Measurements from ENCODE around the gene SULT1B1. TPM values are rescaled to one million over a fixed set of nuclear protein-coding genes. Genes with fewer than 3 reads are reported as not detected.

The SULT1B1 gene
- total RNA-seq, 1 experiment from 2014 or later, result not detected

GRCh38 chr4:69716654-69717053 is 43.8 kb downstream of the SULT1B1 start:
- in situ Hi-C loops (cut with HindIII; ENCODE audit: low pct_unique_long_range_greater_than_20kb, low sequenced_read_pairs), result no loop called here
- DNase-seq (ENCODE audit: low read depth), result no peak

GRCh38 chr4:69714086-69714485 is 46.3 kb downstream of the SULT1B1 start:
- in situ Hi-C loops (cut with HindIII; ENCODE audit: low pct_unique_long_range_greater_than_20kb, low sequenced_read_pairs), result no loop called here
- DNase-seq (ENCODE audit: low read depth), result peak; percentile 54

- DNase-seq (ENCODE audit: low read depth), result peak; percentile 36
- in situ Hi-C loops (cut with HindIII; ENCODE audit: low pct_unique_long_range_greater_than_20kb, low sequenced_read_pairs), result no loop called here
Observed at GRCh38 chr4:69713593-69713992, 46.8 kb downstream of the SULT1B1 start.

- no peak for DNase-seq (ENCODE audit: low read depth)
- in situ Hi-C loops (cut with HindIII; ENCODE audit: low pct_unique_long_range_greater_than_20kb, low sequenced_read_pairs), result no loop called here
Observed at GRCh38 chr4:69710580-69710979, 49.8 kb downstream of the SULT1B1 start.

GRCh38 chr4:69708211-69708610 is 52.2 kb downstream of the SULT1B1 start:
- in situ Hi-C loops (cut with HindIII; ENCODE audit: low pct_unique_long_range_greater_than_20kb, low sequenced_read_pairs), result no loop called here

GRCh38 chr4:69707807-69708206 is 52.6 kb downstream of the SULT1B1 start:
- in situ Hi-C loops (cut with HindIII; ENCODE audit: low pct_unique_long_range_greater_than_20kb, low sequenced_read_pairs), result no loop called here
- no peak for DNase-seq (ENCODE audit: low read depth)

More at GRCh38 chr4:69708211-69708610, 52.2 kb downstream of the SULT1B1 start:
- DNase-seq (ENCODE audit: low read depth), result no peak

GRCh38 chr4:69702201-69702600 is 58.2 kb downstream of the SULT1B1 start:
- in situ Hi-C loops (cut with HindIII; ENCODE audit: low pct_unique_long_range_greater_than_20kb, low sequenced_read_pairs), result no loop called here
- DNase-seq (ENCODE audit: low read depth), result no peak

- in situ Hi-C loops (cut with HindIII; ENCODE audit: low pct_unique_long_range_greater_than_20kb, low sequenced_read_pairs), result no loop called here
- DNase-seq (ENCODE audit: low read depth), result no peak
Observed at GRCh38 chr4:69701696-69702095, 58.7 kb downstream of the SULT1B1 start.

GRCh38 chr4:69697536-69698242 is 62.7 kb downstream of the SULT1B1 start:
- DNase-seq (ENCODE audit: low read depth), result no peak
- in situ Hi-C loops (cut with HindIII; ENCODE audit: low pct_unique_long_range_greater_than_20kb, low sequenced_read_pairs), result no loop called here

- in situ Hi-C loops (cut with HindIII; ENCODE audit: low pct_unique_long_range_greater_than_20kb, low sequenced_read_pairs), result no loop called here
- peak; percentile 12 for DNase-seq (ENCODE audit: low read depth)
Observed at GRCh38 chr4:69689599-69689998, 70.8 kb downstream of the SULT1B1 start.

- in situ Hi-C loops (cut with HindIII; ENCODE audit: low pct_unique_long_range_greater_than_20kb, low sequenced_read_pairs), result no loop called here
- DNase-seq (ENCODE audit: low read depth), result no peak
Observed at GRCh38 chr4:69684804-69685203, 75.6 kb downstream of the SULT1B1 start.

Other genes starting within 250 kb of the SULT1B1 start
- gene UGT2A2, start 121.0 kb downstream of the SULT1B1 start, total RNA-seq (2014; rRNA removed; shearing (Covaris generic); ENCODE audit: low replicate concordance), result not detected in 2 replicates
- gene UGT2A1, start 107.4 kb downstream of the SULT1B1 start, total RNA-seq (2014; rRNA removed; shearing (Covaris generic); ENCODE audit: low replicate concordance), result not detected in 2 replicates
- not detected in 2 replicates for gene SULT1E1, start 99.5 kb upstream of the SULT1B1 start, total RNA-seq (2014; rRNA removed; shearing (Covaris generic); ENCODE audit: low replicate concordance)
- not detected in 2 replicates for gene CSN1S1, start 170.4 kb upstream of the SULT1B1 start, total RNA-seq (2014; rRNA removed; shearing (Covaris generic); ENCODE audit: low replicate concordance)
- gene CSN2, start 205.1 kb upstream of the SULT1B1 start, total RNA-seq (2014; rRNA removed; shearing (Covaris generic); ENCODE audit: low replicate concordance), result not detected in 2 replicates
- gene STATH, start 235.3 kb upstream of the SULT1B1 start, total RNA-seq (2014; rRNA removed; shearing (Covaris generic); ENCODE audit: low replicate concordance), result not detected in 2 replicates

Data from Caki2 (cell line).